Measurements from ENCODE around the gene GRPEL2. TPM values are rescaled to one million over a fixed set of nuclear protein-coding genes. Genes with fewer than 3 reads are reported as not detected.

The GRPEL2 gene
- total and polyA plus RNA-seq, 2 experiments from 2014 or later: 20.2 to 62.2 TPM

DNA sequence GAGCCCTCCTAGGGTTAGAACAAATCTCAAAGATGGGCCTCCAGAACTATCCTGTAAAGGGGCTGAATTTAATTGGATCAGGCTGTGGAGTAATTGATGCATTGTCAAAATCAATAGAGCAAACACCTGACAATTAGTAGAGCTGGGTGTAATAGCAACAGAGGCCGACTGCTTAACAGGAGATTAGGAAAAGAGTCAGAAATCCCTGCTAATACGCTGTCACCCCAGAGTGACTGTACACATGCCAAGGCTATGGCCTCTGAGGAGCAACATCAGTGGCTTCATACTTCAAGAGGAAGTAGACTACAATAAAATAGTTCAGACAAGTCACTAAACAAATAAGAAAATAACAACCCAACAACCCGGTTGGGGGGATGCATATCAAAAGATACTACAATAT lies 18.7 kb upstream of the GRPEL2 start:
- Mint-ChIP-seq H3K9me3 (no peaks in the 10 kb centered on the region), H3K36me3 (ENCODE audit: low read depth) (no peaks in the 10 kb centered on the region)
- no peaks in the 10 kb centered on the region for H3K9me2 ChIP-seq (ENCODE audit: insufficient read depth)

DNA sequence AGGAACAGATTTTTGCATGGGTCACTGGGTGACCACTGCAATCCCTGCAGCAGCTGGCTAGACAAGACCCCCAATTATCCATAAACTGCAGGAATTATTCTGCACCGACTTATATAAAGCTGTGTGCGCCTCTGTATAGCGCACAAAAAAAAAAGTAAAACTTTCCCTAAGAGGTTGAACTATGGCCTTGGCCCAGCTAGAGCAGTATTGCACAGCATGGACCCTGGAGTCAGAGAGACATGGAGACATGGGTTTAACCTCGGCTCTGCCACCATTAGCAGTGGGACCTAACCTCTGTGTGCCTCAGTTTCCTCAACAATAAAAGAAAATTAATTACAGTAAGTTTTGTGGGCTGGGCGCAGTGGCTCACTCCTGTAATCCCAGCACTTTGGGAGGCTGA lies 17.1 kb upstream of the GRPEL2 start:
- H3K4me3 Mint-ChIP-seq: no peak overlapping the region
- H3K4me3 ChIP-seq: no peak overlapping the region
- no peaks in the 10 kb centered on the region for H3K27me3 ChIP-seq (ENCODE audit: insufficient read depth)
- no peak overlapping the region for H3K4me2 ChIP-seq
- ATAC-seq: no peak
- no peaks in the 10 kb centered on the region for H3K4me1 Mint-ChIP-seq
- H3K36me3 Mint-ChIP-seq (ENCODE audit: low read depth): no peaks in the 10 kb centered on the region
- H3K79me2 ChIP-seq (replicated peaks; ENCODE audit: insufficient read depth): no peaks in the 10 kb centered on the region
- H3K27ac Mint-ChIP-seq: no peak overlapping the region
- H3K27ac ChIP-seq (ENCODE audit: low read depth): no peak overlapping the region
- no peaks in the 10 kb centered on the region for H4K20me1 ChIP-seq (replicated peaks; ENCODE audit: insufficient read depth)
- no peak overlapping the region for H2AFZ ChIP-seq
- H3K4me1 ChIP-seq (ENCODE audit: insufficient read depth): no peaks in the 10 kb centered on the region
- no peaks in the 10 kb centered on the region for H3K27me3 Mint-ChIP-seq (ENCODE audit: insufficient read depth, low read depth, poor library complexity)
- no peaks in the 10 kb centered on the region for H3K36me3 ChIP-seq (ENCODE audit: insufficient read depth)
- no peaks in the 10 kb centered on the region for H3K9me3 Mint-ChIP-seq
- no peaks in the 10 kb centered on the region for H3K9me2 ChIP-seq (ENCODE audit: insufficient read depth)
- DNase-seq (ENCODE audit: low spot score): no peak
- no peaks in the 10 kb centered on the region for H3F3A ChIP-seq (replicated peaks; ENCODE audit: low read depth)
- TF ChIP-seq ZNF114 (CRISPR knock-in tag; IDR thresholded peaks at IDR 0.05) (no peak), JUNB (IDR thresholded peaks at IDR 0.05; ENCODE audit: unreplicated experiment) (no peak), EZH2phosphoT487 (IDR thresholded peaks at IDR 0.05; ENCODE audit: unreplicated experiment) (no peak), CREB1 (CRISPR knock-in tag; IDR thresholded peaks at IDR 0.05; ENCODE audit: low read depth) (no peak), POLR2AphosphoS5 (IDR thresholded peaks at IDR 0.05; ENCODE audit: low read depth) (no peak), NANOG (IDR thresholded peaks at IDR 0.05; ENCODE audit: borderline replicate concordance) (no peak), STAT1 (IDR thresholded peaks at IDR 0.05; ENCODE audit: unreplicated experiment) (no peak), EZH2 (IDR thresholded peaks at IDR 0.05; ENCODE audit: low read depth, unreplicated experiment) (no peak), ZNF331 (CRISPR knock-in tag; IDR thresholded peaks at IDR 0.05; ENCODE audit: low read depth) (no peak)
- TF ChIP-seq, protein P1, sequence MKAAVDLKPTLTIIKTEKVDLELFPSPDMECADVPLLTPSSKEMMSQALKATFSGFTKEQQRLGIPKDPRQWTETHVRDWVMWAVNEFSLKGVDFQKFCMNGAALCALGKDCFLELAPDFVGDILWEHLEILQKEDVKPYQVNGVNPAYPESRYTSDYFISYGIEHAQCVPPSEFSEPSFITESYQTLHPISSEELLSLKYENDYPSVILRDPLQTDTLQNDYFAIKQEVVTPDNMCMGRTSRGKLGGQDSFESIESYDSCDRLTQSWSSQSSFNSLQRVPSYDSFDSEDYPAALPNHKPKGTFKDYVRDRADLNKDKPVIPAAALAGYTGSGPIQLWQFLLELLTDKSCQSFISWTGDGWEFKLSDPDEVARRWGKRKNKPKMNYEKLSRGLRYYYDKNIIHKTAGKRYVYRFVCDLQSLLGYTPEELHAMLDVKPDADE (IDR thresholded peaks at IDR 0.05): no peak
- TF ChIP-seq, protein P2, sequence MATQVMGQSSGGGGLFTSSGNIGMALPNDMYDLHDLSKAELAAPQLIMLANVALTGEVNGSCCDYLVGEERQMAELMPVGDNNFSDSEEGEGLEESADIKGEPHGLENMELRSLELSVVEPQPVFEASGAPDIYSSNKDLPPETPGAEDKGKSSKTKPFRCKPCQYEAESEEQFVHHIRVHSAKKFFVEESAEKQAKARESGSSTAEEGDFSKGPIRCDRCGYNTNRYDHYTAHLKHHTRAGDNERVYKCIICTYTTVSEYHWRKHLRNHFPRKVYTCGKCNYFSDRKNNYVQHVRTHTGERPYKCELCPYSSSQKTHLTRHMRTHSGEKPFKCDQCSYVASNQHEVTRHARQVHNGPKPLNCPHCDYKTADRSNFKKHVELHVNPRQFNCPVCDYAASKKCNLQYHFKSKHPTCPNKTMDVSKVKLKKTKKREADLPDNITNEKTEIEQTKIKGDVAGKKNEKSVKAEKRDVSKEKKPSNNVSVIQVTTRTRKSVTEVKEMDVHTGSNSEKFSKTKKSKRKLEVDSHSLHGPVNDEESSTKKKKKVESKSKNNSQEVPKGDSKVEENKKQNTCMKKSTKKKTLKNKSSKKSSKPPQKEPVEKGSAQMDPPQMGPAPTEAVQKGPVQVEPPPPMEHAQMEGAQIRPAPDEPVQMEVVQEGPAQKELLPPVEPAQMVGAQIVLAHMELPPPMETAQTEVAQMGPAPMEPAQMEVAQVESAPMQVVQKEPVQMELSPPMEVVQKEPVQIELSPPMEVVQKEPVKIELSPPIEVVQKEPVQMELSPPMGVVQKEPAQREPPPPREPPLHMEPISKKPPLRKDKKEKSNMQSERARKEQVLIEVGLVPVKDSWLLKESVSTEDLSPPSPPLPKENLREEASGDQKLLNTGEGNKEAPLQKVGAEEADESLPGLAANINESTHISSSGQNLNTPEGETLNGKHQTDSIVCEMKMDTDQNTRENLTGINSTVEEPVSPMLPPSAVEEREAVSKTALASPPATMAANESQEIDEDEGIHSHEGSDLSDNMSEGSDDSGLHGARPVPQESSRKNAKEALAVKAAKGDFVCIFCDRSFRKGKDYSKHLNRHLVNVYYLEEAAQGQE (IDR thresholded peaks at IDR 0.05; ENCODE audit: unreplicated experiment): no peak
- TF ChIP-seq, protein P3, sequence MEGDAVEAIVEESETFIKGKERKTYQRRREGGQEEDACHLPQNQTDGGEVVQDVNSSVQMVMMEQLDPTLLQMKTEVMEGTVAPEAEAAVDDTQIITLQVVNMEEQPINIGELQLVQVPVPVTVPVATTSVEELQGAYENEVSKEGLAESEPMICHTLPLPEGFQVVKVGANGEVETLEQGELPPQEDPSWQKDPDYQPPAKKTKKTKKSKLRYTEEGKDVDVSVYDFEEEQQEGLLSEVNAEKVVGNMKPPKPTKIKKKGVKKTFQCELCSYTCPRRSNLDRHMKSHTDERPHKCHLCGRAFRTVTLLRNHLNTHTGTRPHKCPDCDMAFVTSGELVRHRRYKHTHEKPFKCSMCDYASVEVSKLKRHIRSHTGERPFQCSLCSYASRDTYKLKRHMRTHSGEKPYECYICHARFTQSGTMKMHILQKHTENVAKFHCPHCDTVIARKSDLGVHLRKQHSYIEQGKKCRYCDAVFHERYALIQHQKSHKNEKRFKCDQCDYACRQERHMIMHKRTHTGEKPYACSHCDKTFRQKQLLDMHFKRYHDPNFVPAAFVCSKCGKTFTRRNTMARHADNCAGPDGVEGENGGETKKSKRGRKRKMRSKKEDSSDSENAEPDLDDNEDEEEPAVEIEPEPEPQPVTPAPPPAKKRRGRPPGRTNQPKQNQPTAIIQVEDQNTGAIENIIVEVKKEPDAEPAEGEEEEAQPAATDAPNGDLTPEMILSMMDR (conservative IDR thresholded peaks at IDR 0.05; ENCODE audit: low read depth in 2 of 2): no peak

More for the DNA sequence above, 18.7 kb upstream of the GRPEL2 start:
- Mint-ChIP-seq H3K4me1 (peaks cover 8% of the 10 kb centered on the region), H3K27ac (no peak overlapping the region), H3K4me3 (no peak overlapping the region), H3K27me3 (ENCODE audit: insufficient read depth, low read depth, poor library complexity) (no peaks in the 10 kb centered on the region)
- Histone ChIP-seq H2AFZ (no peak overlapping the region), H3K36me3 (ENCODE audit: insufficient read depth) (no peaks in the 10 kb centered on the region), H3K27ac (ENCODE audit: low read depth) (no peak overlapping the region), H3F3A (replicated peaks; ENCODE audit: low read depth) (no peaks in the 10 kb centered on the region), H3K79me2 (replicated peaks; ENCODE audit: insufficient read depth) (no peaks in the 10 kb centered on the region), H3K4me1 (ENCODE audit: insufficient read depth) (no peaks in the 10 kb centered on the region), H3K27me3 (ENCODE audit: insufficient read depth) (no peaks in the 10 kb centered on the region), H3K4me3 (no peak overlapping the region), H4K20me1 (replicated peaks; ENCODE audit: insufficient read depth) (no peaks in the 10 kb centered on the region), H3K4me2 (no peak overlapping the region)
- DNase-seq (ENCODE audit: low spot score) (no peak), ATAC-seq (no peak)
- TF ChIP-seq NANOG (IDR thresholded peaks at IDR 0.05; ENCODE audit: borderline replicate concordance) (no peak), EZH2 (IDR thresholded peaks at IDR 0.05; ENCODE audit: low read depth, unreplicated experiment) (no peak), ZNF114 (CRISPR knock-in tag; IDR thresholded peaks at IDR 0.05) (no peak)
- TF ChIP-seq, protein P3 (conservative IDR thresholded peaks at IDR 0.05; ENCODE audit: low read depth in 2 of 2): no peak
- TF ChIP-seq, protein P1 (IDR thresholded peaks at IDR 0.05): no peak
